Islet of Langerhans (tissue), 1 donor: ENCODE results near the gene ALDOC.
"Not testable (repeated sequence)": the region's sequence is repeated elsewhere in the genome, so short reads cannot be mapped to it uniquely, and the experiment has no call there.

Source experiments
- FAIRE-seq: peaks from one replicate; lab custom pipeline; 2011; peaks lifted over from hg19 to GRCh38; lab: Jason Lieb, UNC

The ALDOC gene

GRCh38 chr17:28582513-28582912 lies 5.8 kb upstream of the ALDOC start:
- FAIRE-seq: no peak

- no peak for FAIRE-seq
Observed at GRCh38 chr17:28580959-28581358, 4.3 kb upstream of the ALDOC start.

GRCh38 chr17:28579526-28579925 lies 2.8 kb upstream of the ALDOC start:
- FAIRE-seq: no peak

GRCh38 chr17:28578246-28579195 lies 1.8 kb upstream of the ALDOC start:
- FAIRE-seq: no peak

GRCh38 chr17:28577466-28577824 lies 750 bp upstream of the ALDOC start:
- no peak for FAIRE-seq

- not testable (repeated sequence) for FAIRE-seq
Observed at GRCh38 chr17:28576016-28576415, 679 bp downstream of the ALDOC start.

GRCh38 chr17:28575126-28575795 lies 1.4 kb downstream of the ALDOC start:
- FAIRE-seq: no peak

GRCh38 chr17:28574526-28574925 lies 2.2 kb downstream of the ALDOC start:
- FAIRE-seq: no peak

- no peak for FAIRE-seq
Observed at GRCh38 chr17:28573966-28574480, 2.7 kb downstream of the ALDOC start.

- FAIRE-seq: no peak
Observed at GRCh38 chr17:28573521-28573920, 3.2 kb downstream of the ALDOC start.

GRCh38 chr17:28573040-28573380 lies 3.7 kb downstream of the ALDOC start:
- FAIRE-seq: no peak

GRCh38 chr17:28572259-28573039 lies 4.2 kb downstream of the ALDOC start:
- FAIRE-seq: no peak

- no peak for FAIRE-seq
Observed at GRCh38 chr17:28571361-28572122, 5.2 kb downstream of the ALDOC start, which contains the start of gene PIGS. Gene PIGS (minus strand): TSS chr17:28571524. CDS start chr17:28571496, 28 bp downstream.

GRCh38 chr17:28570716-28571360 lies 5.9 kb downstream of the ALDOC start:
- no peak for FAIRE-seq

GRCh38 chr17:28569446-28569845 lies 7.2 kb downstream of the ALDOC start:
- no peak for FAIRE-seq

- no peak for FAIRE-seq
Observed at GRCh38 chr17:28567604-28568003, 9.1 kb downstream of the ALDOC start.

- no peak for FAIRE-seq
Observed at GRCh38 chr17:28563475-28563874, 13.2 kb downstream of the ALDOC start.

- FAIRE-seq: no peak
Observed at GRCh38 chr17:28555022-28555421, 21.7 kb downstream of the ALDOC start.

- FAIRE-seq: no peak
Observed at GRCh38 chr17:28554565-28554964, 22.1 kb downstream of the ALDOC start.

GRCh38 chr17:28553000-28553505 lies 23.6 kb downstream of the ALDOC start:
- FAIRE-seq: no peak
